ENCODE measurements around the gene TLDC2. TPM values are rescaled to one million over a fixed set of nuclear protein-coding genes. Genes with fewer than 3 reads are reported as not detected.
"Not testable (repeated sequence)": the region's sequence is repeated elsewhere in the genome, so short reads cannot be mapped to it uniquely, and the experiment has no call there.

Gene TLDC2
- total RNA-seq, 1 experiment from 2014 or later: 0.17 TPM

DNA sequence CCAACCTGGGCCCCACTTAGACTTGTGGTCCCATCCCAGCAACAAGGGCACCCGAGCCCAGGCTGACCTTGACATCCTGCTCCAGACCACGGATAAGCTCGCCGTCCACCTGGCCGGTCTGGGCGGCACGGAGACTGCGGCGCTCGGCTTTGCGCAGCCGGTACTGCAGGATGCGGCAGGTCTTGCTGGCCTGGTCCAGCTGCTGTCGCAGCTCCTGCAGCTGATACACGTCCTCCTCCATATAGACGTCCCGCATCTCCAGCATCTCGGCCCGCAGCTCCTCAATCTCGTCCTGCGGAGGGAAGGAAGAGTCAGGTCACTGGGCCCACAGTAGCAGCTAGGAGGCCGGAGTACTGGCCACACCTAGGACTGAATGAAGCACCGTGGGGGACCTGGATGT, 36.8 kb upstream of the TLDC2 start:
- Mint-ChIP-seq H3K27ac (no peak overlapping the region), H3K9me3 (no peaks in the 10 kb centered on the region), H3K27me3 (ENCODE audit: low read depth) (no peaks in the 10 kb centered on the region), H3K36me3 (no peaks in the 10 kb centered on the region; the same call in 1 of the 2 replicates), H3K4me3 (no peak overlapping the region), H3K4me1 (peaks cover 41% of the 10 kb centered on the region)
- DNase-seq (ENCODE audit: low spot score) (no peak), ATAC-seq (no peak)
- no peak for TF ChIP-seq NFE2L1 (CRISPR knock-in tag; IDR thresholded peaks at IDR 0.05)
- no peak for TF ChIP-seq ATF1 (CRISPR knock-in tag; IDR thresholded peaks at IDR 0.05)
- no peak for TF ChIP-seq ZNF416 (CRISPR knock-in tag; IDR thresholded peaks at IDR 0.05)
- TF ChIP-seq TP53 (CRISPR knock-in tag; IDR thresholded peaks at IDR 0.05): no peak
- TF ChIP-seq, protein P1, sequence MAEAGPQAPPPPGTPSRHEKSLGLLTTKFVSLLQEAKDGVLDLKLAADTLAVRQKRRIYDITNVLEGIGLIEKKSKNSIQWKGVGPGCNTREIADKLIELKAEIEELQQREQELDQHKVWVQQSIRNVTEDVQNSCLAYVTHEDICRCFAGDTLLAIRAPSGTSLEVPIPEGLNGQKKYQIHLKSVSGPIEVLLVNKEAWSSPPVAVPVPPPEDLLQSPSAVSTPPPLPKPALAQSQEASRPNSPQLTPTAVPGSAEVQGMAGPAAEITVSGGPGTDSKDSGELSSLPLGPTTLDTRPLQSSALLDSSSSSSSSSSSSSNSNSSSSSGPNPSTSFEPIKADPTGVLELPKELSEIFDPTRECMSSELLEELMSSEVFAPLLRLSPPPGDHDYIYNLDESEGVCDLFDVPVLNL (CRISPR knock-in tag; IDR thresholded peaks at IDR 0.05; ENCODE audit: borderline replicate concordance, low read depth): no peak
- TF ChIP-seq ETV6 (CRISPR knock-in tag; IDR thresholded peaks at IDR 0.05): no peak
- no peak for TF ChIP-seq ZBTB21 (CRISPR knock-in tag; IDR thresholded peaks at IDR 0.05; ENCODE audit: borderline replicate concordance)
- no peak for TF ChIP-seq NR2C2 (CRISPR knock-in tag; IDR thresholded peaks at IDR 0.05)
- TF ChIP-seq, protein P2, sequence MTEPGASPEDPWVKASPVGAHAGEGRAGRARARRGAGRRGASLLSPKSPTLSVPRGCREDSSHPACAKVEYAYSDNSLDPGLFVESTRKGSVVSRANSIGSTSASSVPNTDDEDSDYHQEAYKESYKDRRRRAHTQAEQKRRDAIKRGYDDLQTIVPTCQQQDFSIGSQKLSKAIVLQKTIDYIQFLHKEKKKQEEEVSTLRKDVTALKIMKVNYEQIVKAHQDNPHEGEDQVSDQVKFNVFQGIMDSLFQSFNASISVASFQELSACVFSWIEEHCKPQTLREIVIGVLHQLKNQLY (CRISPR knock-in tag; IDR thresholded peaks at IDR 0.05): no peak
- no peak for TF ChIP-seq GRHL2 (CRISPR knock-in tag; IDR thresholded peaks at IDR 0.05; ENCODE audit: insufficient replicate concordance, severe bottlenecking)
- TF ChIP-seq NFATC4 (CRISPR knock-in tag; IDR thresholded peaks at IDR 0.05): no peak
- TF ChIP-seq RELA (CRISPR knock-in tag; IDR thresholded peaks at IDR 0.05; ENCODE audit: borderline replicate concordance): no peak
- TF ChIP-seq MYBL2 (CRISPR knock-in tag; IDR thresholded peaks at IDR 0.05): no peak
- TF ChIP-seq CREB1 (CRISPR knock-in tag; IDR thresholded peaks at IDR 0.05): no peak
- no peak for TF ChIP-seq ZNF317 (CRISPR knock-in tag; IDR thresholded peaks at IDR 0.05; ENCODE audit: borderline replicate concordance, low read depth)
- CTCF ChIA-PET: interaction anchor here (0.7 to 7.0 kb wide), 3 partner anchors 19 to 266 kb away, joined by 4 to 65 read pairs (median 4); partner anchors contain the start of gene TGIF2
- POLR2A ChIA-PET: interaction anchor here (1.0 kb wide), 1 partner anchor 23 kb away, joined by 3 read pairs; no protein-coding TSS in a partner anchor

DNA sequence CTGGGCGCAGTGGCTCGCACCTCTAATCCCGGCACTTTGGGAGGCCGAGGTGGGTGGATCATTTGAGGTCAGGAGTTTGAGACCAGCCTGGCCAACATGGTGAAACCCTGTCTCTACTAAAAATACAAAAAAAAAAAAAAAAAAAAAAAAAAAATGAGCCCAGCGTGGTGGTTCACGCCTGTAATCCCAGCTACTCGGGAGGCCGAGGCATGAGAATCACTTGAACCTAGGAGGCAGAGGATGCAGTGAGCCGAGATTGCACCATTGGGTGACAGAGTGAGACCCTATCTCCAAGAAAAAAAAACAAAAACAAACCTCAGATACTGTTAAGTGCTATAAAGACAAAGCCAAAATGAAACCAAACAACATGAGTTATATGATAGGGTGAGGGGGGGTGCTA, 34.9 kb upstream of the TLDC2 start:
- H3K27me3 Mint-ChIP-seq (ENCODE audit: low read depth); POLR2A ChIA-PET; H3K4me3 Mint-ChIP-seq; H3K36me3 Mint-ChIP-seq; DNase-seq (ENCODE audit: low spot score); ATAC-seq; H3K9me3 Mint-ChIP-seq: not testable (repeated sequence)
- Mint-ChIP-seq H3K27ac (peak overlapping the region; percentile 75), H3K4me1 (peaks cover 32% of the 10 kb centered on the region)
- CTCF ChIA-PET: interaction anchor here (1.4 to 3.2 kb wide), 3 partner anchors 22 to 33 kb away, joined by 4 to 24 read pairs (median 4); a partner anchor contains a TSS

DNA sequence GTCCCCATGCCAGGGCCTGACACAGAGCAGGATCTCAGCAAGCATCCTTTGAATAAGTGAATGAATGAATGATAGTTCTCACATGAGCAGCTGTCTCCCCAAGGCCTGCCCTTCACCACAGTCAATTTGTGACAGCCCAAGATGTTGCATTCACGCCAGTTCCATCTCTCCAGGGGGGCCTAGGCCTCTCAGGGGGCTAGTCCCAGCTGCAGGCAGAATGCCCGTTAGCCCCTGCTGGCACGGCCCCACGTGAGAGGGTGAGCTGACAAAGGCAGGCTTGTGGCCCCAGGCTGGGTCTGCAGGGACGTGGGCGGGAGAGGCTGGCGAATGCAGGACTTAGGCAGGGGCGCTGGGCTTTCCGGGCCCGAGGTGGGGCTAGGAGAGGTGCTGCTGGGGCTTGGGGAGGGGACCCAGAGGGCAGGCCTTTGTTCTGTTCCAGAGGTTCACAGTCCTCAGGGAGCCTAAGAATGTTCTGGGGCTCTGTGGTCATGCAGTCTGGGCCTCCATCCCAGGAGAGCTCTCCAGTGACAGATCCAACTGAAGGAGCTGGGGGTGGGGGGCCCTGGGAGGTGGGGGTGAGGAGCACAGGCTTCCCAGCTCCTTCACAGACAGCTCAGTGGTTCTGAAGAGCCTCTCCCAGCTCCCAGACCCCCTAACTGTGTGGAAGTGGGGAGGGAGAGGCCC, 30.5 kb upstream of the TLDC2 start:
- POLR2A ChIA-PET: interaction anchor here (0.6 to 0.8 kb wide), 2 partner anchors 10 to 33 kb away, joined by 3 read pairs; no protein-coding TSS in a partner anchor
- H3K4me3 Mint-ChIP-seq: no peak overlapping the region
- peaks cover under 1% of the 10 kb centered on the region; the same call in 1 of the 2 replicates for H3K36me3 Mint-ChIP-seq
- DNase-seq (ENCODE audit: low spot score) (no peak), ATAC-seq (no peak)
- CTCF ChIA-PET: interaction anchor here (1.0 to 2.2 kb wide), 5 partner anchors 9 to 41 kb away, joined by 3 to 17 read pairs (median 11); a partner anchor contains a TSS
- H3K4me1 Mint-ChIP-seq: peaks cover 23% of the 10 kb centered on the region
- H3K9me3 Mint-ChIP-seq: no peaks in the 10 kb centered on the region; the same call in 1 of the 2 replicates
- H3K27ac Mint-ChIP-seq: no peak overlapping the region
- H3K27me3 Mint-ChIP-seq (ENCODE audit: low read depth): no peaks in the 10 kb centered on the region
- no peak for TF ChIP-seq NR2C2 (CRISPR knock-in tag; IDR thresholded peaks at IDR 0.05)
- peak; percentile 85 for TF ChIP-seq ZNF423 (CRISPR knock-in tag; IDR thresholded peaks at IDR 0.05)

DNA sequence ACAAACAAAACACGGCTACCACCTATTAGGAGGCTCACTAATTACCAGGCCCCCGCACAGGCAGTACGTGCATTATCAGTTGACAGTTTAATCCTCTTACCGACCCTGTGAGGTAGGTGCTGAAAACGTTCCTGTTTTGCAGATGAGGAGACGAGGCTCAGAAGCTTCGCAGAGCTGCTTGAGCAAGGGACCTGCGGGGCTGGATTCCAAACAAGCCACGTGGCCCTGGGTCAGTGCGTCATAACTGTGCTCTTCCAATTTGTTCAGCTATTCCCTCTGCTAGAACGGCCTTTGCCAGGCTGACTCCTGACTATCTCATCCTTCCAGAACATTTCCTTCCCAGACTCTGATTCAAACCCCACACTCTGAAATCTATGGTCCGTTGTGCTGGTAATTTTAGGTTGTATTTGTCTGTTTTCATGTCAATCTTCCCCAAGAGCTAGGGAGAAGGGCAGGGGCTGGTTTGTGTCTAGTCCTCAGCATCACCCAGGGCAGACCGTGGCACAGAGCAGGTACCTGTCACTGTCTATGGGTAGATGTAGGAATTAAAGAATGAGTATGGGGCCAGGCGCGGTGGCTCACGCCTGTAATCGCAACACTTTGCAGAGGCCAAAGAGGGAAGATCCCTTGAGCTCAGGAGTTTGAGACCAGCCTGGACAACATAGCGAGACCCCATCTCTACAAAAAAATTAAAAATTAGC, 28.8 kb upstream of the TLDC2 start:
- H3K4me3 Mint-ChIP-seq: no peak overlapping the region
- peaks cover 14% of the 10 kb centered on the region for H3K36me3 Mint-ChIP-seq
- no peak for DNase-seq (ENCODE audit: low spot score)
- TF ChIP-seq ZNF121 (CRISPR knock-in tag; IDR thresholded peaks at IDR 0.05) (0 out of 2 replicates have a peak, but pooled peaks have one; percentile 15), ZNF317 (CRISPR knock-in tag; IDR thresholded peaks at IDR 0.05; ENCODE audit: borderline replicate concordance, low read depth) (no peak), EMX1 (CRISPR knock-in tag; IDR thresholded peaks at IDR 0.05) (no peak), ZNF423 (CRISPR knock-in tag; IDR thresholded peaks at IDR 0.05) (no peak), RELA (CRISPR knock-in tag; IDR thresholded peaks at IDR 0.05; ENCODE audit: borderline replicate concordance) (no peak)
- TF ChIP-seq, protein P3, sequence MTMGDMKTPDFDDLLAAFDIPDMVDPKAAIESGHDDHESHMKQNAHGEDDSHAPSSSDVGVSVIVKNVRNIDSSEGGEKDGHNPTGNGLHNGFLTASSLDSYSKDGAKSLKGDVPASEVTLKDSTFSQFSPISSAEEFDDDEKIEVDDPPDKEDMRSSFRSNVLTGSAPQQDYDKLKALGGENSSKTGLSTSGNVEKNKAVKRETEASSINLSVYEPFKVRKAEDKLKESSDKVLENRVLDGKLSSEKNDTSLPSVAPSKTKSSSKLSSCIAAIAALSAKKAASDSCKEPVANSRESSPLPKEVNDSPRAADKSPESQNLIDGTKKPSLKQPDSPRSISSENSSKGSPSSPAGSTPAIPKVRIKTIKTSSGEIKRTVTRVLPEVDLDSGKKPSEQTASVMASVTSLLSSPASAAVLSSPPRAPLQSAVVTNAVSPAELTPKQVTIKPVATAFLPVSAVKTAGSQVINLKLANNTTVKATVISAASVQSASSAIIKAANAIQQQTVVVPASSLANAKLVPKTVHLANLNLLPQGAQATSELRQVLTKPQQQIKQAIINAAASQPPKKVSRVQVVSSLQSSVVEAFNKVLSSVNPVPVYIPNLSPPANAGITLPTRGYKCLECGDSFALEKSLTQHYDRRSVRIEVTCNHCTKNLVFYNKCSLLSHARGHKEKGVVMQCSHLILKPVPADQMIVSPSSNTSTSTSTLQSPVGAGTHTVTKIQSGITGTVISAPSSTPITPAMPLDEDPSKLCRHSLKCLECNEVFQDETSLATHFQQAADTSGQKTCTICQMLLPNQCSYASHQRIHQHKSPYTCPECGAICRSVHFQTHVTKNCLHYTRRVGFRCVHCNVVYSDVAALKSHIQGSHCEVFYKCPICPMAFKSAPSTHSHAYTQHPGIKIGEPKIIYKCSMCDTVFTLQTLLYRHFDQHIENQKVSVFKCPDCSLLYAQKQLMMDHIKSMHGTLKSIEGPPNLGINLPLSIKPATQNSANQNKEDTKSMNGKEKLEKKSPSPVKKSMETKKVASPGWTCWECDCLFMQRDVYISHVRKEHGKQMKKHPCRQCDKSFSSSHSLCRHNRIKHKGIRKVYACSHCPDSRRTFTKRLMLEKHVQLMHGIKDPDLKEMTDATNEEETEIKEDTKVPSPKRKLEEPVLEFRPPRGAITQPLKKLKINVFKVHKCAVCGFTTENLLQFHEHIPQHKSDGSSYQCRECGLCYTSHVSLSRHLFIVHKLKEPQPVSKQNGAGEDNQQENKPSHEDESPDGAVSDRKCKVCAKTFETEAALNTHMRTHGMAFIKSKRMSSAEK (CRISPR knock-in tag; IDR thresholded peaks at IDR 0.05; ENCODE audit: borderline replicate concordance): no peak
- ChIA-PET POLR2A (no interaction called here), CTCF (interaction anchor here (0.6 to 3.2 kb wide), 8 partner anchors 9 to 45 kb away, joined by 3 to 17 read pairs (median 6); no protein-coding TSS in a partner anchor)
- peaks cover 12% of the 10 kb centered on the region for H3K9me3 Mint-ChIP-seq
- no peaks in the 10 kb centered on the region for H3K27me3 Mint-ChIP-seq (ENCODE audit: low read depth)
- ATAC-seq: no peak
- H3K27ac Mint-ChIP-seq: peak overlapping the region; percentile 24; the same call in 1 of the 2 replicates
- H3K4me1 Mint-ChIP-seq: peaks cover 15% of the 10 kb centered on the region

Measured in WTC11 (cell line).